GM10847 (cell line): ENCODE data around the gene SLC38A1.

Source experiments
- POLR2A ChIP-seq: IDR thresholded peaks from 2 replicates; pipeline ENCODE4 v1.6.1; 2011; ENCODE audit not compliant: insufficient read length; ENCODE audit errors: extremely low read depth

Gene SLC38A1

GRCh38 chr12:46153268-46153872, 115.5 kb downstream of the SLC38A1 start:
- no peak for TF ChIP-seq POLR2A

GRCh38 chr12:46152456-46152855, 116.4 kb downstream of the SLC38A1 start:
- no peak for TF ChIP-seq POLR2A

- no peak for TF ChIP-seq POLR2A
These were observed 118.1 kb downstream of the SLC38A1 start for GRCh38 chr12:46150735-46151134.

GRCh38 chr12:46149905-46150304, 118.9 kb downstream of the SLC38A1 start:
- no peak for TF ChIP-seq POLR2A

- TF ChIP-seq POLR2A, result no peak
These were observed 119.8 kb downstream of the SLC38A1 start for GRCh38 chr12:46149079-46149464.

- no peak for TF ChIP-seq POLR2A
These were observed 120.3 kb downstream of the SLC38A1 start for GRCh38 chr12:46148327-46149078.

- no peak for TF ChIP-seq POLR2A
These were observed 121.7 kb downstream of the SLC38A1 start for GRCh38 chr12:46147144-46147543.

GRCh38 chr12:46145881-46146280, 123.0 kb downstream of the SLC38A1 start:
- no peak for TF ChIP-seq POLR2A

GRCh38 chr12:46144433-46144832, 124.4 kb downstream of the SLC38A1 start:
- no peak for TF ChIP-seq POLR2A

- TF ChIP-seq POLR2A, result no peak
These were observed 132.6 kb downstream of the SLC38A1 start for GRCh38 chr12:46136249-46136648.

- TF ChIP-seq POLR2A, result no peak
These were observed 133.1 kb downstream of the SLC38A1 start for GRCh38 chr12:46135750-46136149.

- TF ChIP-seq POLR2A, result no peak
These were observed 134.0 kb downstream of the SLC38A1 start for GRCh38 chr12:46134852-46135251.

- no peak for TF ChIP-seq POLR2A
These were observed 134.5 kb downstream of the SLC38A1 start for GRCh38 chr12:46134205-46134811.

- no peak for TF ChIP-seq POLR2A
These were observed 135.1 kb downstream of the SLC38A1 start for GRCh38 chr12:46133751-46134150.
